Inflammatory macrophage (primary cell): ENCODE results near the gene SEC14L6.
A peak's percentile ranks its signal among the peaks of the same experiment; 100 is the strongest.

ENCODE experiments used
- DNase-seq, 2 donors: peaks; one replicate each; pipeline ENCODE4 v3.0.0-alpha.2; 2020 to 2022

SEC14L6 gene

DNA sequence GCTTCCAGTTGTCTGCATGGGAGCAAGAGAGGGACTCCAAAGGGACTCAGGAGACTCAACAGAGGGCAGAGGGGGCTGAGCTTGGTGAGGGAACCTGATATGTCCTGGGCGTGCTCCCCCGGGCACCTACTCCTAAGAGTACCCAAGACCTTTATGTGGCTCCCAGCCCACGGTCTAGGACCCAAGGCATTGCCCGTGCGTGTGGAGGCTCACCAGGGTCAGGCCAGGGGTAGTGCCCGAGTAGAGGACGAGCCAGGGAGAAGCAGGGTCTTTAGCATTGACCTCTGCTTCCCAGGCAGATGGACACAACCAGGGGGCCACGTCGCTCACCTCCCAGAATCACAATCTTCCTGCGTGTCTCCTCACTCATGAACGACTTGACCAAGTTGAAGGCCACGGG is 54.4 kb downstream of the SEC14L6 start:
- DNase-seq: no peak

DNA sequence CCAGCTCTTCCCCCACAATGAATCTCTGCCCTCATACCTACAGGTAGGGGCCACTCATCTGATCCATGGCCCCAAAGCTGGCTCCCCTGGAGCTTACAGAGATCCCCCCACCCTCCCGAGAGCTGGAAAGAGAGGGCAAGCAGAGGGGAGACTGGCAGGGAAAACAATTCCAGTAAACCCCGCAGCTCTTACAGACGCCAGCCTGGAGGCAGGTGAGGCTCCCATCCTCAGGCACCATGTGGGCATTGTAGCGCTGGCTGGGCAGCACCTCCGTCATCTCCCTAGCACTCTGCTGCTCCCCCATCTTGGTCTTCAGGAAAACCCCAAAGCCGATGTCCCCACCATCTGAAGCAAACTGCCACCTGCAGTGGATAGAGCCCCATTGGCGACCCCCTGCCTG is 55.2 kb downstream of the SEC14L6 start:
- DNase-seq: no peak

DNA sequence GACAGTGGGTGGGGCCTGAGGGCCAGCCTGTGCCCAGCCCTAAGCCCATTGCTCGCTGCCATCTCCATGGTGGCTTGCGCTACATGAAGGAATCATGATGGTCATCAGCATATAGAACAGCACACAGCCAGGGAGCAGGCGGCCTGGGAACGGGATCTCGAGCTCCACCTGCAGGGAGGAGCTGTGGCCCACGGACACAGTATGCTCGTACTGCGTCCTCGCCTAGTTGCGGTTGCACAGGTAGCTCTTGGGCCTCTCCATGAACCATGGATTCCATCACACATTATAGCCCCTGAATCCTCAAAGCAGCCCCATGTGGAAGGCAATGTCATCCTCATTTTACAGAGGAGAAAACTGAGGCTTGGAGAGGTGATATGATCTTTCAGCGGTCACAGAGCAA is 56.1 kb downstream of the SEC14L6 start:
- DNase-seq: no peak

DNA sequence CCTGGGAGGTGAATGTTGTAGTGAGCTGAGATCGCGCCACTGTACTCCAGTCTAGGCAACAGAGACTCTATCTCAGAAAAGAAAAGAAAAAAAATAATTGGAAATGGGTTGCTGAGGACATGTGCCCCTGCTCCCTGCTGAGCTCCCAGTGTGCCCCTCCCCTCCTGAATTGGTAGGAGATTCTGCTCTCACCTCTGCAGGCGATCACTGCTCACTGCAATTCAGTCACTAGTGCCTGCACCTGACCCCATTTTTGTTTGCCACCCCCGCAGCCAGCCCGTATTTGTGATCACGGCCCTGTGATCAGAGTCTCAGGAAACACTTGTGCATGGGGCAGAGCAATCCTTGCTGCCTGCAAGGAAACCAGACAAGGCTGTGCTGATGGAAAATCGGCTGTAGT is 58.4 kb downstream of the SEC14L6 start:
- no peak for DNase-seq

DNA sequence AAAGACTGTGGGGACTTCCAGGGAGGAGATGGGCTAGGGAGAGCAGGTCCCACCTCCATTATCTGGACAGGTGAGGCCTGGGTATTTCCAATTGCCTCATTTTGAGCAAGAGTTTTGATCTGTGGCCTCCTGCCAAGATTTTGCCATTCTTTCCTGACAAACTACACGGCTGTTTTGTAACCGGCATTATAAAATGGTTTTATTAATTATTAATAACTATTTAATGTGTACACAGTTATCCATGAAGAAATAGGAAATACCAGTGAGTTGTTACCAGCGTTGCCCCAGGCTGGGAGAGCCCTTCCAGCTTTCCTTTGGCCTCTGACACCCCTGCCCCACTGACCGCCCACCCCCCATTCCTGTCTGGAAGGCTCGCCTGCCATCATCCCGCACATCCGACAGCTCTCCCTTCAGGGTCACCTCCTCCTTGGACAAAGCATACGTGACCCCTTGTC is 59.9 kb downstream of the SEC14L6 start:
- no peak for DNase-seq

DNA sequence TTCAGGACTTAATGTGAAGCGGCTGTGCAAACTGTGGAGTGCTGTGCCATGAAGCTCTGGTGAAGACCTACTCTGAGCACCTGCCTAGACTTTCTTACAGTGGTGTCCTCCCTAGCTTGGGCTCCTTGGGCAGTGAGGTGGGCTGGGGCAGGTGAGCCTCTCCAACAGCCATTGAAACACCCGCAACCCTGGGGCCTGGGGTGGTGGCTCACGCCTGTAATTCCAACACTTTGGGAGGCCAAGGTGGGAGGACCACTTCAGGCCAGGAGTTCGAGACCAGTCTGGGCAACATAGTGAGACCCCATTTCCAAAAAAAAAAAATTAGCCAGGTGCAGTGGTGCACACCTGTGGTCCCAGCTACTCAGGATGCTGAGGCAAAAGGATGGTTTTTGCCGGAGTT is 60.4 kb downstream of the SEC14L6 start:
- no peak for DNase-seq

DNA sequence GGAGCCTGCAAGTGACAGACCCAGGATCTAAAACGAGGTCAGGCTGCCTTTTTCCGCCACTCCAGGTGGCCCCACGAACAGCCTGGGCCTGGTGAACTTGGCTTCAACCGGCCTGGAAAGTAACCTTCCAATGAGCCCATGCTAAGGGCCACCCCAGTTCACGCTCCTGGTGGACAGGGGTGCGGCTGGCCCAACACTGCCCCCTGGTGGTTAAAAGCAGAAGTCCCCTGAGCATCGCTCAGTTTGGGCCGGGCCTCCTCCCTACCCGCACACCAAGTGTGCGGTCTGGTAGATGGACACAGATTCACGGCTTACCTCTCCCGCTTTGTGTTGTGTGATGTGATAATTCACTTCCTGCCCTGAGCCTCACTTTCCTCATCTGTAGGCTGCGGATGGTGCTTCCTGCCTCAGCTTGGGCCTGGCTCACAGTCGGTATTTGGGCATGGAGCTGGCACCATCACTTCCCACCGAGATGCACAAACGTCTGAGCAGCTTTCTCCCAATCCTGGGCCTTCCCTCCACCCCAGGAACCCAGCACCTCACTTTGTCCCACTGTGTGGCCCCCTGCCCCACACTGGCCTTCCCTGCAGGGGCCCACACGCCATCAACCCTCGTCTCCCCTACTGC is 61.1 kb downstream of the SEC14L6 start:
- DNase-seq: peak; percentile 63 to 69

DNA sequence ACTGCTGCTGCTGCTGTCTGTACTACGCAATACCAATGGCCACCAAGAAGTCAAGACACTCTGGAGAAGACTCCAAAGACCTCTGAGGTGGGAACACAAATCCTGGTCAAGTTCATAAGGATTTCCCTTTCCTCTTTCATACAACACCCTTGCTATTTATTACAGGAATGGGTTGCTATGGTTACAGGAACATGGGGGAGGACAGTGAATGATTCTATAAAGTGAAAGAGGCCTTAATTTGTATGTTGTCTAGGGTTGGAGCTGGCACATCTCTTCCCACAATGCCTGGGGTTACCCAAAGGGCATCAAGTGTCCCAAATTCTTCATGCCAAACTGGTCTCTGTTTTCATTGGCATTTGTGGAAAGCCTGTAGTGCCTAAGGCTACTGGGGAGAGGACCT is 63.4 kb downstream of the SEC14L6 start:
- no peak for DNase-seq

DNA sequence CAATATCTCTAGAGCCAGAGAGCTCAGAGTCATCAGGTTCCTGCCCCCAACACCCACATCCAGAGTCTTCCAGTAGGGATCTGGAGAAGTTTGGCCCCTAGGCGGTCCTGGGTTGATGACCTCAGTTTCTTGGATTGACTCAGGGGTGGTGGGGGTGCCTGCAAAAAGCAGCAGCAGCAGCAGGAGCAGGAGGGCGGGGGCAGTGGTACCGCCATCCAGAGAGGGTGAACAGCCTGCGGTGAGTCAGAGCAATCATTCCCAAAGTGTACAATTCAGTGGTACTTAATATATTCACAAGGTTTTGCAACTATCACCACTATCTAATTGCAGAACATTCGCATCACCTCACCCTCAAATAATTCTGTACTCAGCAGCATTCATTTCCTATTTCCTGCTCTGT is 64.8 kb downstream of the SEC14L6 start:
- DNase-seq: no peak

DNA sequence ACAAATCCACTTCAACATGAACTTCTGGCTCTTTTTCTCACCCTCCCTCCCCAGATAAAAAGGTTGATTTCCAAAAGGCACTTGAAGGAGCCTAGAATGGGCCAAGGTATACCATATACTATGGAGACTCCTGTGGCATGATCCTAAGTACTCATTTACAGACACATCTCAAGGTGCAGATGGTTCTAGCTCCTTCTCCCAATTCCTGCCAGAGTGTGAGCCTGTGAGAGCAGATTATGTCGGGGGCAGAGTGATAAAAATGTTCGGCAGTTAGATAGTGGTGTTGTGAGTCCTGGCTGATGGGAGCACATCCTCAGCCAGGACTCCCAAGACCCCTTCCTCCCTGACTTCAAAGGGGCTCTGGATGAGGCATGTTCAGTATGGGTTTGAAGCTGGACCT is 66.6 kb downstream of the SEC14L6 start:
- DNase-seq: no peak

DNA sequence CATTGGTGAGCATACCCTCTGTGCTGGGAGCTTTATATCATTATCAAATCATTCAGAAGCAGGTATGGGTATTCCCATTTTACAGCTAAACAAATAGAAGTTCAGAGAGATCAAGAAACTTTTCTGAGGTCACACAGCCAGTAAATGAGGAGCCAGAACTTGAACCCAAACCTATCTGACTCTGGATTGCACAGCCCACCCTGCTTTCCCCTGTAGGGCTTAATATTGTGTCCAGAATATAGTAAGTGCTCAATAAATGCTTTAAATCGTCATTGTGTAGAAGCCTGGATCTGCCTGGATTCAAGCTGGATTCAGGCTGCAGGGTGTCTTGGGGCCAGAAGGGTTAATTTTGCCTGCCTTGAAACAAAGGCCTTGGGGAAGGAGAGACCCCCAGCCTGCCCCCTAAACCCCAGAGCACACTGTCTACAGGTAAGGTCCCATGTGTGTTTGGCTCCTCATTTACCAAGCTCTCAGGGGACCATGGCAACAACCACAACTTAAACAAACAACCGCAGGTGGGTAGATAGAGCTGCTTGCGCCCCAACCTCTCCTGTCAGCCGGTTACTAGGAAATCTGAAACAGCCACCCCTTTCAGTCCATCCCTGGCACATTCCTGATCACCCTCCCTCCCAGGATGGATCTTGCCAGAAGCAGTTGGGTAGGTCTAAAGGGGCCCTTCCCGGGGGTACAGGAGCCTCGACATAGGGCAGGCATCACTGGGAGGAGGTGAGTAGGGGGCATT is 71.7 kb downstream of the SEC14L6 start:
- DNase-seq: no peak

DNA sequence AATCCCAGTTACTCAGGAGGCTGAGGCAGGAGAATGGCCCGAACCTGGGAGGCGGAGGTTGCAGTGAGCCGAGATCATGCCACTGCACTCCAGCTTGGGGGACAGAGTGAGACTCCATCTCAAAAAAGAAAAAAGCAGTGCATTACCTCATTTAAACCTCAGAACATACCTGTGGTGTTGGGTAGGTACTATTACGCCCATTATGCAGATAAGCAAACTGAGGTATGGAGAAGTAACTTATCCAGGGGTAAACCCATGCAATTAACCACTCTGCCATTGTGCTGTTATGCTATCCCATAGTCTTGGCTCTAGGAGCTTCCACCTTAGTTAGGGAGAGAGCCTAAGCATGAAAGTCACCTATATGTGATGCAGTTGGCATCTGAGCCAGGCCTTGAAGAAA is 72.4 kb downstream of the SEC14L6 start:
- DNase-seq: no peak

DNA sequence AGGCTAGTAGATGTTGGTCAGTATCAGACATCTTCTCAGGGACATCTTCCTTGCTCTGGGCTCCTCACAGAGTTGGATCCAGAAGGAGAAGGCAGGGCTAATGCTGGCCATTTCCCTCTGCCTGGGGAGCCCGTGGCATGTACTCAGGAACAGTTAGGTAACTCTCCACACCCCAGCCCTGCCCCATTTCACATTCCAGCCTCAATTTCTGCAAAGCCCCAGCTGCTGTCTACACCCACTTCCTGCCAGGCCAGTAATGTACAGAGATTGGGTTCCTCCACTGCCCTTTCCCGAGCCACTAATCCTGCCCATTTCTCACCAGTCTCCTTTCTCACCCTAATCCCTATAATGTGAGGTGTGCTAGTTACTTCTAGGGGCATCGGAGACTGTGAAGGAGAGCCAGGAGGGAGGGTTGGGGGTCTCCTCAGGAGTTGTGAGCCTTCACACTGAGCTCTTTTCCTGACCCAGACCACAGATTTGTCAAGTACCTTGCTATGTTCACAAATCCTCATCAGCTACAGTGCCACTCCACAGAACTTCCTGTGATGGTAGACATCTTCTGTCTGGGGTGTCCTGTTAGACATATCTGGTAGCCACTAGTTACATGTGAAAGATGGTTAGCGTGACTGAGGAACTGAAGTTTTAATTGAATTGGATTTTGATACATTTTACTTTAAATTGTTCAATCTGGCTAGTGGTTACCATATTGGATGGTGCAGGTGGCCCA is 73.4 kb downstream of the SEC14L6 start:
- no peak for DNase-seq
